Head of caudate nucleus (tissue), 42 donors: ENCODE results near the gene GDF7.

Source experiments
- DNase-seq, 42 donors: peaks; one replicate each; pipeline versions ENCODE4 v3.0.0 to v3.0.0-alpha.2; 2020 to 2021; ENCODE audit warnings: mixed read lengths in 7 of 42
- intact Hi-C: fragments of 100-400 bp; cut with DNase I; formaldehyde crosslinking; loops from one replicate; pipeline ENCODE4 v1.15.0; 2022

GDF7 gene

GRCh38 chr2:20667531-20668401, 822 bp downstream of the GDF7 start:
- intact Hi-C loops = no loop called here
- no peak for DNase-seq

GRCh38 chr2:20668451-20668850, 1.5 kb downstream of the GDF7 start:
- intact Hi-C loops = no loop called here
- DNase-seq = no peak

GRCh38 chr2:20668871-20669475, 2.0 kb downstream of the GDF7 start:
- intact Hi-C loops = no loop called here
- no peak for DNase-seq

- intact Hi-C loops = no loop called here
- DNase-seq = no peak
Measured at GRCh38 chr2:20669562-20670314, 2.8 kb downstream of the GDF7 start.

GRCh38 chr2:20670315-20671035, 3.5 kb downstream of the GDF7 start:
- intact Hi-C loops = no loop called here
- no peak for DNase-seq

GRCh38 chr2:20671036-20671735, 4.2 kb downstream of the GDF7 start:
- no peak for DNase-seq
- intact Hi-C loops = no loop called here

- no peak for DNase-seq
- intact Hi-C loops = no loop called here
Measured at GRCh38 chr2:20671736-20672080, 4.8 kb downstream of the GDF7 start.

- intact Hi-C loops = no loop called here
- no peak for DNase-seq
Measured at GRCh38 chr2:20672201-20672951, 5.4 kb downstream of the GDF7 start.

GRCh38 chr2:20673686-20674308, 6.9 kb downstream of the GDF7 start:
- intact Hi-C loops = no loop called here
- DNase-seq = no peak

GRCh38 chr2:20674309-20674965, 7.5 kb downstream of the GDF7 start:
- intact Hi-C loops = no loop called here

GRCh38 chr2:20674974-20675679, 8.2 kb downstream of the GDF7 start:
- intact Hi-C loops = no loop called here
- DNase-seq = no peak

More at GRCh38 chr2:20674309-20674965, 7.5 kb downstream of the GDF7 start:
- no peak for DNase-seq

- intact Hi-C loops = no loop called here
- DNase-seq = no peak
Measured at GRCh38 chr2:20675701-20676352, 8.9 kb downstream of the GDF7 start.

- intact Hi-C loops = no loop called here
- DNase-seq = no peak
Measured at GRCh38 chr2:20676353-20677215, 9.6 kb downstream of the GDF7 start.

GRCh38 chr2:20677301-20678085, 10.5 kb downstream of the GDF7 start:
- intact Hi-C loops = no loop called here
- DNase-seq = no peak

- intact Hi-C loops = no loop called here
- no peak for DNase-seq
Measured at GRCh38 chr2:20678086-20678395, 11.1 kb downstream of the GDF7 start.
